ENCODE results near the gene PRKAG2.

DNA sequence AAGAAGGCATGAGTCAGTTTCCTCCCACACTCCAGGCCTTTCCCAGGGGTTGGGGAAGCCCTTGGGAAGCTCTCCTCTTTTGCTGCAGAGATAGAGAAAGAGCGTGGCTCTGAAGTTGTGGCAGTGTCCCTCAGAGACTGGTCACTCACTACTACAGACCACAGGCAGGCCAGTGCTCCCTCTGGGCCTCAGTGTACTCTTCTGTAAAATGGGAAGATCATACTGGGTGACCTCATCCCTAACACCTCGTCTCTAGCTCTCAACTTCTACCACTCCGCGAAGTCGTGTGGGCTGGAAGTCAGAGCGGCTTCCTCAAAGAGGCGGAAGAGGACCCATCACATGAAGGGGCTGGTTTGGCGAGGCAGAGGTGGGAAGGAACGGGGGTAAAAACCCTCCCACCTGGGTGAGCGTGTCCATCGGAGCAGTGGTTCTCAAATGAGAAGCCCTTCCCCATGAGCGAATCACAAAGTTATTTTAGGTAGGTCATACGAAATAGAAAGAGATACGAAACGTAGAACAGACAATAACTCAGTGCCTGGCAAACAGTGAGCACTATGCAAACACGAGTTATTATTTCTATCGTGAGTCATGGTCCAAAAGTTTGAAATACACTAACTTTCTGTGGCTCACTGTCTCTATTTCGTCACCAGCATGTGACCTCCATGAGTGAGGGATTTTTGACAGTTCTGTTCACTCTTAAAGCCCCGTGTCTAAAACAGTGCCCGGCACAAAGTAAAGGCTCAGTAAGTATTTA is 32.7 kb downstream of the PRKAG2 start:
- no peak for TF ChIP-seq CTCF (conservative IDR thresholded peaks at IDR 0.05; ENCODE audit: low read length)
- no peak for TF ChIP-seq EZH2phosphoT487 (IDR thresholded peaks at IDR 0.05; ENCODE audit: borderline replicate concordance)
